Stimulated activated effector memory CD8-positive, alpha-beta T cell treated with anti-CD3 and anti-CD28 coated beads, Interleukin-12 subunit alpha, Interleukin-12 subunit beta, amount 100 ng/mL, for 72 hours (primary cell): Measurements from ENCODE around the gene BLTP2.

Experiments
- ATAC-seq: fragments of 150-1000 bp; cut with Tn5 transposase; 2 replicates; pipeline ENCODE4 v1.10.0; 2021
- DNase-seq, 2 donors: peaks; one replicate each; pipeline ENCODE4 v3.0.0; 2021 to 2022; ENCODE audit warnings: low spot score in 2 of 2
- H3K27ac Mint-ChIP-seq: one replicate; pipeline ENCODE4 v1.8.0; 2022; ENCODE audit warnings: mild to moderate bottlenecking, mixed read lengths
- H3K36me3 Mint-ChIP-seq: one replicate; pipeline ENCODE4 v1.8.0; 2022; ENCODE audit warnings: mild to moderate bottlenecking, mixed read lengths
- H3K4me1 Mint-ChIP-seq: one replicate; pipeline ENCODE4 v1.8.0; 2022; ENCODE audit warnings: mixed read lengths
- H3K4me3 Mint-ChIP-seq: one replicate; pipeline ENCODE4 v1.8.0; 2022; ENCODE audit warnings: mild to moderate bottlenecking, mixed read lengths
- H3K9me3 Mint-ChIP-seq: one replicate; pipeline ENCODE4 v1.8.0; 2022; ENCODE audit warnings: mixed read lengths

Gene BLTP2

DNA sequence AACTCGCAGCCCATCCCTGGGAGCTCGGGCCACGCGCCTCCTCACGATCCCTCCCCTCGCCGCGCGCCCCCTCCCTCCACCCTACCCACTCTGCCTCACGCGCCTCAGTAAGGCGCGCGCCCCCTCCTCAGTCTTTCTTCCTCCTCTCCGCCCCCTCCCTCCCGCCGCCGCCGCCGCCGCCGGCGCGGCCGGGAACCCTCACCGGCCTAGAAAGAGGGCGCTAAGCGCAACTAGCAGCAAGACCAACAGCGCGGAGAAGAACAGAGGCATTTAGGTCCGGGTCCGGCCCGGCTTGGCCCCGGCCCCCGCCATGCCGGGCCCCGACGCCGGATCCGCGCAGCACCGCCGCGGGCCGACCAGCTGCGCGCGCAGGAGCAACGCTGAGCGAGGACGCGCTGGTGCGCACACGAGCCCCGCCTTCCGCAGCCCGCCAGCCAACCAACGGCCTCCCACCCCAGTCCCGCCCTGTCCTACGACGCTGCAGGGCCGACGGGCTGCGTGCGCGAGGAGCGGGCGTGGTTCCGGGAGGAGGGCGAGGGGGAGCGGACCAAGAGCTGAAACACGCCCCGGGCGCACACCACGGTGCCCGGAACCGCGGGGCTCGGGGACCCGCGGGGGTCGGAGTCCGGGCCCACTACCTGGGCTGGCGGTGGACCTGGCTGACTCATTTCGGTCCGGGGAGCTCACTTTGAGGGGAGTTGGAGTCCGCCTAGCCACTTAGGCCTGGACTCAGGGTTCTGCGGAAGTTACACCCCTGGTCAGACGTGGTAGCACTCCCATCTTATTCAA, at the start of gene BLTP2:
BLTP2 (minus strand) TSS at position 372 of the 789 bp plus-strand sequence; CDS start at position 270, 102 bp downstream.
- Mint-ChIP-seq H3K9me3 (no peaks in the 10 kb centered on the region), H3K4me3 (peak within 1 kb of the TSS; percentile 90), H3K36me3 (peaks cover 74% of the 10 kb centered on the region), H3K4me1 (peaks cover 42% of the 10 kb centered on the region), H3K27ac (peak within 1 kb of the TSS; percentile 90)
- DNase-seq (peak; percentile 81 to 96), ATAC-seq (peak; percentile 99)

DNA sequence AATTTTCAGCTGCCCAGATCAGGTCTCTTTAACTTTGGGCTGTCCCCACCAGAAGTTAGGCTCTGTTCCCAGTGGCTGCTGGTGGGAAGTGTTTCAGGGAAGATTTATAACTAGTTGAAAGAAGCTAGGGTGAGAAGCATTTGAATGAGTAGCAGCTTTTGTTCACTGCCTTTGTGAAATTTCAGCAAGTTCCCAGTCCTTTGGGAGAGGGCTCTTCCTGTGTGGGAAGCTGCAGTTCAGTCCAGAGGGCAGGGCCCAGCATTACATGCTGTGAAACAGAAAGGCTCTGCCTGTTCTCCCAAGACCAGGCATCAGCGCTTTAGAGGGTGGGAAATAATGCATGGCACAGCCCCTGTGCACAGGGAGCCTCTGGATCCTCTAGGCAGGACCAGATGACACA, 48.9 kb upstream of the BLTP2 start:
- no peak overlapping the region for H3K27ac Mint-ChIP-seq
- peaks cover 100% of the 10 kb centered on the region for H3K36me3 Mint-ChIP-seq
- H3K9me3 Mint-ChIP-seq, result no peaks in the 10 kb centered on the region
- H3K4me1 Mint-ChIP-seq, result no peaks in the 10 kb centered on the region
- no peak for DNase-seq
- no peak overlapping the region for H3K4me3 Mint-ChIP-seq
- ATAC-seq, result no peak

DNA sequence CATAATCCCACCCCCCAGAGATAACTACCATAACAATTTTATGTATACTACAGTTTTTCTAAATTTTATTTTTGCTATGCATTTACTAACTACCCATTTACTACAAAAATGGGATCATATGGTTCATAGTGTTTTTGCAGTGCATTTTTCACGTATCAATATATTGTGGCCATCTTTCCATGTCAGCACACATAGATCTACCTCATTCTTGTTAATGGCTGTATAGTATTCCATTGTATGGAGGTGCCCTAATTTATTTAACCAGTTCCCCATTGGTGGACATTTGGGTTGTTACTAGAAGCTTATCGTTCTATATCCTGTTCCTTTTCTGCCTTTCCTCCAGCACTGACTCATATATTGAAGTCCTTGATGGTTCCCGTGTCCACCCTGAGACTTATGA, 44.1 kb upstream of the BLTP2 start:
- Mint-ChIP-seq H3K9me3 (no peaks in the 10 kb centered on the region), H3K36me3 (peaks cover 100% of the 10 kb centered on the region), H3K4me1 (no peaks in the 10 kb centered on the region), H3K4me3 (no peak overlapping the region), H3K27ac (no peak overlapping the region)
- ATAC-seq (no peak), DNase-seq (no peak)

DNA sequence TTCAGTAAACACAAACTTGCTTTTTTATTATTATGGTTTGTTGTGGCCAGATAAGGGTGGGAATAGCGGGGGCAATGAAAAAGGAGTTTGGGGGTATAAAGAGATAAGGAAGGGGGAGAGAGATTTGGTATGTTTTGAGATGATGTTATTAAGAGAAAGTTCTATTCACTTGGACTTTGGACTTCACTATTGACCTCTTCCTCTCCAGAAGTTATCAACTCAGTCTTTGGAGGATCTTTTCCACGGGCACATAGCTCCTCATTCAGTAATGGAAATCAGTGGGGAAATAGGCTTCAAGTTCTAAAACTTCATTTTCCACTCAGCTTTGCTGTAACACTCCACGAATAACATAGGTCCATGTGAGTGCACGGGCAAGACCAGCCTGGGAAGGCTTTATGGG, 43.5 kb upstream of the BLTP2 start:
- Mint-ChIP-seq H3K27ac (no peak overlapping the region), H3K4me1 (no peaks in the 10 kb centered on the region), H3K9me3 (no peaks in the 10 kb centered on the region), H3K36me3 (peaks cover 100% of the 10 kb centered on the region), H3K4me3 (no peak overlapping the region)
- no peak for ATAC-seq
- DNase-seq, result no peak

DNA sequence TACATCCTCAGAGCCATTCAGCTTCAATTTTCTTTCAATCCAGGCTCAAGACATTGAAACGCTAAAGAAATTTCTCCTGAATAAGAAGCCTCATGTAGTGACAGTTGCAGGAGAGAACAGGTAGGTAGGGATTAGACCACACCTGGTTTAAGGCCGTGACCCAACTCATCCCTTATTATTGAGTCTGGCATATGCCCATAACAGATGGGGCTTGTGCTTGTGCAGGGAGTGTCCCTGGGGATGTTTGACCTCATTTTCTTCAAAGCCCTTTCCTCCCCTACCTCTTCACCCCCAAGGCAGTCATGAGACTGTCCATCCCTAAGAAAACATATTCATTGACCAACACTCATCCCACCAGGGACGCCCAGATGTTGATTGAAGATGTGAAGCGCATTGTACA, 41.3 kb upstream of the BLTP2 start:
- ATAC-seq, result no peak
- no peak overlapping the region for H3K27ac Mint-ChIP-seq

DNA sequence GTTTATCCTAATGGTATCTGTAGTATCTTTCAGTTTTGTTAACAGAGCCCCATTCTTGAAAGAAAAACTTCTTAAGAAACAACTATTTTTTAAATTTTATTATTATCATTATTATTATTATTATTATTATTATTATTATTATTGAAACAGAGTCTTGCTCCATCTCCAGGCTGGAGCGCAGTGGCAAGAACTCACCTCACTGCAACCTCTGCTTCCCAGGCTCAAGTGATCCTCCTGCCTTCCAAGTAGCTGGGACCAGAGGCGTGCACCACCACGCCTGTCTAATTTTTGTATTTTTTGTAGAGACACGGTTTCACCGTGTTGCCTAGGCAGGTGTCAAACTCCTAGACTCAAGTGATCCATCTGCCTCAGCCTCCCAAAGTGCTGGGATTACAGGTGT, 40.4 kb upstream of the BLTP2 start:
- no peak overlapping the region for H3K27ac Mint-ChIP-seq
- H3K9me3 Mint-ChIP-seq, result no peaks in the 10 kb centered on the region
- H3K4me1 Mint-ChIP-seq, result no peaks in the 10 kb centered on the region
- peaks cover 100% of the 10 kb centered on the region for H3K36me3 Mint-ChIP-seq
- H3K4me3 Mint-ChIP-seq, result no peak overlapping the region
- ATAC-seq (no peak), DNase-seq (no peak)

More for the DNA sequence above, 41.3 kb upstream of the BLTP2 start:
- H3K4me3 Mint-ChIP-seq, result no peak overlapping the region
- DNase-seq, result no peak
- H3K36me3 Mint-ChIP-seq, result peaks cover 100% of the 10 kb centered on the region
- no peaks in the 10 kb centered on the region for H3K4me1 Mint-ChIP-seq
- no peaks in the 10 kb centered on the region for H3K9me3 Mint-ChIP-seq

DNA sequence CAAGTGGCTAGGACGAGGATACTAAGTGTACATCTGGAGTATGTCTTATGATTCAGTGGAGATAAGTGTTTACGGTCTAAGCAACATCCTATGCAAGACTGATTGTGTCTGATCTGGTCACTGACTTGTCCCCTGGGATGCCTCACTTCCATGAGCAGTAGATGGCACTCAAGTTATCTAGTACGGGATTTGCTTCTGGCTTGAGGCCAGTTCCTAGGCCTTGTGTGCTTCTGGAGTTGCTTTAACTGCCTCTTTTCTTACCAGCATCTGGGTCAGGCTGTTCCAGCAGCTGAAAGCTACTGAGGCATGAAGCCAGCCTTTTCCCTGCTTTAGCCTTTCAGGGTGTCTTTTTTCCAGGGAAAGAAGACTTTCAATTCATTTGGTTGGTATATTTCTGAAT, 40.0 kb upstream of the BLTP2 start:
- peaks cover 100% of the 10 kb centered on the region for H3K36me3 Mint-ChIP-seq
- no peak overlapping the region for H3K4me3 Mint-ChIP-seq
- no peaks in the 10 kb centered on the region for H3K9me3 Mint-ChIP-seq
- ATAC-seq (no peak), DNase-seq (no peak)
- no peaks in the 10 kb centered on the region for H3K4me1 Mint-ChIP-seq
- H3K27ac Mint-ChIP-seq, result no peak overlapping the region

DNA sequence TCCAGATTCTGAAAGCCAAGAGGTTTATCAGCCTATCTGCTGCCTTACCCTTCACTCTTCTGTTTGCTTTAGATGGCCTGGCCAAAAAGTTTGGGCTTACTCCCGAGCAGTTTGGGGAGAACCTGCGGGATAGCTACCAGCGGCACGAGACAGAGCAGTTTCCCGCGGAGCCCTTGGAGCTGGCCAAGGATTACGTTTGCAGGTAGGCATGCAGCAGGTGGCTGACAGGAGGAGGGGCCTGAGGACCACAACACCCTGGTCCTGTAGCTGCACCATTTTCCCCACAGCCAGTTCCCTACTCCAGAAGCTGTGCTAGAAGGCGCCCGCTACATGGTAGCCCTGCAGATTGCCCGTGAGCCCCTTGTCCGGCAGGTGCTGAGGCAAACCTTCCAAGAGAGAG, 37.7 kb upstream of the BLTP2 start:
- DNase-seq (no peak), ATAC-seq (no peak)
- no peaks in the 10 kb centered on the region for H3K4me1 Mint-ChIP-seq
- no peak overlapping the region for H3K27ac Mint-ChIP-seq
- H3K36me3 Mint-ChIP-seq, result peaks cover 100% of the 10 kb centered on the region
- H3K4me3 Mint-ChIP-seq, result no peak overlapping the region
- H3K9me3 Mint-ChIP-seq, result no peaks in the 10 kb centered on the region

DNA sequence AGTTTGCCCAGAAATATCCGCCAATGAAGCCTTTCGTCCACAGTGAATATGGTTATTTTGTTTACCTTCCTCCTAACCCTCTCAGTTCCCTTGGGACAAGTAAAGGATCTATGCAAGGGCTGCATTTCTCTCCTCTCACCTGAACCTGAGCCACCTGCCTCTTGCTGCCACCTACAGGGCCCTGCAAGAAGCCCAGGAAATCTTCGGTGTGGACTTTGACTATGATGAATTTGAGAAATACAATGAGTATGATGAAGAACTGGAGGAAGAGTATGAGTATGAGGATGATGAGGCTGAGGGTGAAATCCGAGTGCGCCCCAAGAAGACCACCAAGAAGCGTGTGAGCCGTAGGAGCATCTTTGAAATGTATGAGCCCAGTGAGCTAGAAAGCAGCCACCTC, 31.0 kb upstream of the BLTP2 start:
- Mint-ChIP-seq H3K4me3 (no peak overlapping the region), H3K4me1 (no peaks in the 10 kb centered on the region), H3K9me3 (no peaks in the 10 kb centered on the region), H3K27ac (no peak overlapping the region), H3K36me3 (peaks cover 100% of the 10 kb centered on the region)
- ATAC-seq, result no peak
- DNase-seq, result no peak

DNA sequence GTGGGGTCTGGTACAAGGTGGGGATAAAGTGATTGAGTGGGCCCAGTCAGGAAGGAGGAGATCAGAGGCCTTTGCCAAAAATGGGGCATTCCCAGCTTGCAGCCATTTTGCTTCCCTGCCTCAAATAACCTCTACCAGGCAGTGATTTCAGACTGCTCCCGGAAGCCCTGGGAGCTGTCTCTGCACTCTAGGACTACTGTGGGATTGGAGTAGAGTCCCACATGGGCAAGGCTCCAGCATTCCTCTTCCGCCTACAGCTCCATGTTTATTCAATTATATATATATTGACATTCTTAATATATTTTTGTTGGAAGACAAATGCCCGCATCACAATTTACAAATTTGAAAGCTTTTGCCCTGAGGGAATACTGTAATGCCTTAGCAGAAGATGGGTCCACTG, 30.5 kb upstream of the BLTP2 start:
- DNase-seq (no peak), ATAC-seq (no peak)
- Mint-ChIP-seq H3K9me3 (no peaks in the 10 kb centered on the region), H3K4me1 (no peaks in the 10 kb centered on the region), H3K36me3 (peaks cover 100% of the 10 kb centered on the region), H3K27ac (no peak overlapping the region), H3K4me3 (no peak overlapping the region)

DNA sequence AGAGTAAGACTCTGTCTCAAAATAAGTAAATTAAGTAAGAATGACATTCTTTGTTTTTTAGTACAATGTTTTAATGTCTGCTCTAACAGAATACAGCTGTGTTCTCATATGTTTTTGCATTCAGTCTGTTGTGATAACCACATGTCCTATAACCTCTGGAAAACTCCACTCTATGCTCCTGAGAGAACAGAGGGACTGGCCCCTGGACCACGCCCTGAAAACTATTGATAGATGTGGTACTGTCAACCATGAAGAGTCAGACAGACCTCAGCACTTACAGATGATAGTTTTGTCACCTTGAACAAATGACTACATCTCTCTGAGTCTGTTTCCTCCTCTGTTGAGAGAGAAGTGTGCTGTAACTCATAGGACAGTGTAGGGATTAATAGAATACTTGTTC, 25.0 kb upstream of the BLTP2 start:
- Mint-ChIP-seq H3K27ac (peak overlapping the region; percentile 48), H3K4me1 (peaks cover 23% of the 10 kb centered on the region), H3K4me3 (no peak overlapping the region), H3K36me3 (peaks cover 89% of the 10 kb centered on the region), H3K9me3 (no peaks in the 10 kb centered on the region)
- DNase-seq (no peak), ATAC-seq (no peak)

DNA sequence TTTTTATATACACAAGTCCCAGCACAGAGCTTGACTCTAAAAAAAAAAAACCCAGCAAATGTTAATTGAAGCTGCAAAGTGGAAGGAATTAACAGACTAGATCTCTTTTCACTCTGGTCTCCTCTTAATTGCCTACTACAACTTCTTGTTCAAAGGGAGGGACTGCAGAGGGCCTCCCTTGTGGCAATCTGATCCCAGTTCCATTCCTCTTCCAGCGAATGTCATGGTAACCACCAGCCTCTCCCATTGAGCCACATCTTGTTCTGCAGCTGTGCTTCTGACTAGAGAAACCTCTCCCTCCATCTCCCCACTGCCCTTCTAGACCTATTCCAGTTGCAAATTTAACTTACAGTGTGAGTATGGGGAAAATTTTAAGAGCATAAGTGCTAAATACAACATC, 22.9 kb upstream of the BLTP2 start:
- ATAC-seq (no peak), DNase-seq (no peak)
- H3K9me3 Mint-ChIP-seq, result no peaks in the 10 kb centered on the region
- peaks cover 88% of the 10 kb centered on the region for H3K36me3 Mint-ChIP-seq
- H3K4me3 Mint-ChIP-seq, result no peak overlapping the region
- peaks cover 42% of the 10 kb centered on the region for H3K4me1 Mint-ChIP-seq
- H3K27ac Mint-ChIP-seq, result peak overlapping the region; percentile 50

DNA sequence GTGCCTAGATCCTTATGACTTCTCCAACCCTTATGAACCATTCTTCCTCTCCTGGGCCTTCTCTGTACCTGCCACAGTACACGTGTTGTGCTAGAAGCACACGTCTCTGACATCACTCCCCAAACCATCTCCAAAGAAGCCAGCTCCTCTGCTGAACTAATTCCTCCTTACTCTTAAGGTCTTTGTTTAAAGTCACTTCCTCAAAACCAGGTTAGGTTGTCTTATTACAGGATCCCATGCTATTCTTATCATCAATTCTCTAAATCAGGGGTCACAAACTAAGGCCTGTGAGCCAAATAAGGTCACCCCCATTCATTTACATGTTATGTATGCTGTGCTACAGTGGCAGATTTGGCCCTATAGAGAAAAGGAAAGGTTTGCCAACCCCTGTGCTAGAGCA, 21.0 kb upstream of the BLTP2 start:
- no peaks in the 10 kb centered on the region for H3K9me3 Mint-ChIP-seq
- H3K27ac Mint-ChIP-seq, result no peak overlapping the region
- peaks cover 49% of the 10 kb centered on the region for H3K4me1 Mint-ChIP-seq
- peaks cover 82% of the 10 kb centered on the region for H3K36me3 Mint-ChIP-seq
- no peak overlapping the region for H3K4me3 Mint-ChIP-seq
- DNase-seq (no peak), ATAC-seq (no peak)

DNA sequence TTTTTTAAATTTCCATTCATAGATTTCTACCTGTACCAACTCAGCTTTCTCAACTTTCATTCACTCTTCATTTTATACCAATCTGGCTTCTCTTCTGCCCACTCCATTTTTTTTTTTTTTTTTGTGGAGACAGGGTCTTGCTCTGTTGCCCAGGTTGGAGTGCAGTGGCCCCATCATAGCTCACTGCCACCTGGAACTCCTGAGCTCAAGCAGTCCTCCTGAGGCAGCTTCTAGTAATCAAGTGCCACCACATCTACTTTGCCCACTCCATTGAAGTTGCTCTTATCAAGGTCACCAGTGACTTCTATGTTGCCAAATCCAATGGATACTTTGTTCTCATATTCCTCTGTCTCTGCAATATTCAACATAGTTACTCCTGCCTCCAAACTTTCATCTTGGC, 18.8 kb upstream of the BLTP2 start:
- Mint-ChIP-seq H3K9me3 (no peaks in the 10 kb centered on the region), H3K27ac (peak overlapping the region; percentile 99), H3K4me1 (peaks cover 62% of the 10 kb centered on the region), H3K36me3 (peaks cover 81% of the 10 kb centered on the region), H3K4me3 (peak overlapping the region; percentile 97)
- ATAC-seq (no peak), DNase-seq (no peak)

DNA sequence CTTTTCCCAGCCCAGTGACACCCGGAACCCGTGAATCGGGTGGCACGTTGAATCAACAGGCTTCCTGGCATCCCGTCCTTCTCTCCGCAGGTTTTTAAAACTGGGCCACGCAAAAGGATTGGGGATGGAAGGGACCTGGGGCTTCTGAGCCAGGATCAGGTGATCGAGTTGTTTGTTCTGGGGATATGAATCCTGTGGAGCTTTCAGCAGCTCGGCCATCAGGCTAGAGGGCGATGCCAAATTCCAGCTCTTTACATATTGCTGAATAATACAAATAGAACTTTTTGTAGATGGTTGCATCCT, 17.5 kb upstream of the BLTP2 start:
- DNase-seq (no peak), ATAC-seq (no peak)
- Mint-ChIP-seq H3K9me3 (no peaks in the 10 kb centered on the region), H3K36me3 (peaks cover 82% of the 10 kb centered on the region), H3K4me3 (peak overlapping the region; percentile 97), H3K4me1 (peaks cover 54% of the 10 kb centered on the region), H3K27ac (peak overlapping the region; percentile 99)

DNA sequence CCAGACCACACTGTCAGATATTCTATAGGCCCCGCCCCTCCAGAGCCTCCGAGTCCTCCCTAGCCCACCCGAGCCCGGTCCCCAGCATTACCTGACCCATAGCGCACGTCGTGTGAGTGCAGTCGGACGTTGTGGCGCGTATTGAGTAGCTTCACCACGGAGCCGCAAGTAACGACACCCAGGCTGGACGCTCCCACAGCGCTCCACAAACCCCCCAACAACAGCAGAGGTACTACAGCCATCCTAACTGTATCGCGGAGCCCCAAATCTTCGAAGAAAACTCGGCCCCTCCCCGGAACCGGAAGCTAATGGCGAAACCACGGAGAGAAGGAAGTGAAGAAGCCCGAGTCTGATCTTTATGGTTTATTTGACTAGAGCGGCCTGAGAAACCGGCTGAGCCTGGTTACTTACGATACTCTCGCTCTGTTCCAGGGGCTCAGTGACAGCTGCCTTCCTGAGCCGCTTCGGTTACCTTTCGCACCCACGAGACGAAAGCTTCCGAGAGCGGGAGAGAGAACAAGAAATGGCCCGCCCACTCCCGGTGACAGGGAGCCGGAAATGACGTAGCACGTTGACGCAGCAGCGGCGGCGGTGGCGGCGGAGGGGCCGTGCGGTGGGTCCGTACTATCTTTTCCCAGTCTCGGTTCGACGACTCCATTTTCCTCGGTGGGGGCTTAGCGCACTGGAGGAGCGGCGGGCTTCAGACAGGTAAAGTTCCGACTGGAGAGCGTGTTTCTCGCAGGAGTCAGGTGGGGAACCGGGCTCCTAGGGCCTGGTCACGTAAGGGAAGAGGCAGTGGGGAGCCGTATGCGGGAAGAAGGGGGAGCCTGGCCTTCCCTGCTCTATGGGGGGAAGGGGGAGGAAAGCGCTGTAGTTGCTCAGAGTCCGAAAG, 16.9 kb upstream of the BLTP2 start, which contains the start of the genes SDF2 and SUPT6H:
SDF2 (minus strand) TSS at position 272 of the 892 bp plus-strand sequence; CDS start at position 242, 30 bp downstream.
SUPT6H (plus strand) TSS at position 571 of the 892 bp plus-strand sequence. CDS start 11,197 bp downstream, outside the sequence.
- ATAC-seq (peak; percentile 92), DNase-seq (peak; percentile 87 to 98)
- Mint-ChIP-seq H3K4me1 (peaks cover 52% of the 10 kb centered on the region), H3K36me3 (peaks cover 76% of the 10 kb centered on the region), H3K27ac (peak within 1 kb of the TSS; percentile 99), H3K4me3 (peak within 1 kb of the TSS; percentile 97), H3K9me3 (no peaks in the 10 kb centered on the region)
